Lower lobe of right lung (tissue), 2 donors: ENCODE data around the gene NME1. TPM values are rescaled to one million over a fixed set of nuclear protein-coding genes. Genes with fewer than 3 reads are reported as not detected.

ENCODE experiments used
- ATAC-seq, 2 donors: fragments of 200-7000 bp; cut with Tn5 transposase; one replicate each; pipeline ENCODE4 v1.9.1; 2020 to 2022; ENCODE audit warnings: mild to moderate bottlenecking in 2 of 2, moderate library complexity in 2 of 2
- DNase-seq: peaks from one replicate; pipeline ENCODE4 v3.0.0-alpha.2; 2020
- H3K27ac ChIP-seq: fragments of 200-600 bp; one replicate; pipeline ENCODE4 v1.8.0; 2022
- H3K27me3 ChIP-seq: fragments of 200-600 bp; one replicate; pipeline ENCODE4 v1.8.0; 2022; ENCODE audit warnings: low read depth
- H3K36me3 ChIP-seq: fragments of 200-600 bp; one replicate; pipeline ENCODE4 v1.8.0; 2022; ENCODE audit warnings: mild to moderate bottlenecking
- H3K4me1 ChIP-seq: fragments of 200-600 bp; one replicate; pipeline ENCODE4 v1.8.0; 2022
- H3K4me3 ChIP-seq: fragments of 200-600 bp; one replicate; pipeline ENCODE4 v1.8.0; 2022; ENCODE audit warnings: mild to moderate bottlenecking
- H3K9me3 ChIP-seq: fragments of 200-600 bp; one replicate; pipeline ENCODE4 v1.8.0; 2022
- intact Hi-C: fragments of 100-400 bp; cut with DNase I; formaldehyde crosslinking; loops from one replicate; pipeline ENCODE4 v1.11.0; 2022
- total RNA-seq: library from RNA; stranded (reverse); fragmentation: NEBNext Ultra II Directional; extraction: Animal tissue kit (Norgen Biotek cat#: 25700); gene quantifications from one replicate; pipeline ENCODE4 v1.2.1, GENCODE V29; 2021
- TF ChIP-seq, protein P1 (sequence below): fragments of 200-600 bp; IDR thresholded peaks from one replicate; pipeline ENCODE4 v1.8.0; 2022; ENCODE audit warnings: antibody characterized with exemption, mild to moderate bottlenecking
- donor health status: DM: no; HTN: yes; CAD: no; lungs with severe emphysema.

The NME1 gene
- total RNA-seq, 1 donor from 2014 or later: 24.0 TPM

DNA sequence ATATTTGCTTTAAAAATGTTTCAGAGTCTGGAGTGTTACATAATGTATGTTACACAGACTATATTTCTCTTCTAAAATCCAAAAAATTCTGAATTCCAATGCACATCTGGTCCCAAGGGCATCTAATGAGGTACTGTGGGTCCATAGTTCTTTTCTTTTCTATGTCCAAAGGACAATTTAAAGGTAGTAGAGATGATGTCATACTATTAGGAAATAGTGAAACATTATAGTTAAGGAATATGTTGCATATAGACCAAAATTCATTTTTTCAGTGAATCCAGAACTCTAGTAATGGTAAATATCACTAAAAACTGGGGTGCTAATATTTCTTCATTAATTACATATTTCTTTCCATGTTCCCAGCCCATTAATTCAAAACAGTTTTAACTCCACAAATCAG lies 35.8 kb downstream of the NME1 start:
- H3K4me1 ChIP-seq: no peaks in the 10 kb centered on the region
- H3K4me3 ChIP-seq: no peak overlapping the region
- TF ChIP-seq, protein P1, sequence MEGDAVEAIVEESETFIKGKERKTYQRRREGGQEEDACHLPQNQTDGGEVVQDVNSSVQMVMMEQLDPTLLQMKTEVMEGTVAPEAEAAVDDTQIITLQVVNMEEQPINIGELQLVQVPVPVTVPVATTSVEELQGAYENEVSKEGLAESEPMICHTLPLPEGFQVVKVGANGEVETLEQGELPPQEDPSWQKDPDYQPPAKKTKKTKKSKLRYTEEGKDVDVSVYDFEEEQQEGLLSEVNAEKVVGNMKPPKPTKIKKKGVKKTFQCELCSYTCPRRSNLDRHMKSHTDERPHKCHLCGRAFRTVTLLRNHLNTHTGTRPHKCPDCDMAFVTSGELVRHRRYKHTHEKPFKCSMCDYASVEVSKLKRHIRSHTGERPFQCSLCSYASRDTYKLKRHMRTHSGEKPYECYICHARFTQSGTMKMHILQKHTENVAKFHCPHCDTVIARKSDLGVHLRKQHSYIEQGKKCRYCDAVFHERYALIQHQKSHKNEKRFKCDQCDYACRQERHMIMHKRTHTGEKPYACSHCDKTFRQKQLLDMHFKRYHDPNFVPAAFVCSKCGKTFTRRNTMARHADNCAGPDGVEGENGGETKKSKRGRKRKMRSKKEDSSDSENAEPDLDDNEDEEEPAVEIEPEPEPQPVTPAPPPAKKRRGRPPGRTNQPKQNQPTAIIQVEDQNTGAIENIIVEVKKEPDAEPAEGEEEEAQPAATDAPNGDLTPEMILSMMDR: no peak
- peaks cover 94% of the 10 kb centered on the region for H3K36me3 ChIP-seq
- intact Hi-C loops: no loop called here
- no peaks in the 10 kb centered on the region for H3K9me3 ChIP-seq
- DNase-seq (no peak), ATAC-seq (no peak)
- no peak overlapping the region for H3K27ac ChIP-seq
- H3K27me3 ChIP-seq: no peaks in the 10 kb centered on the region

GRCh38 chr17:51189628-51190027 lies 36.3 kb downstream of the NME1 start:
- DNase-seq (no peak), ATAC-seq (no peak)
- TF ChIP-seq, protein P1: no peak
- Histone ChIP-seq H3K4me1 (no peaks in the 10 kb centered on the region), H3K36me3 (peaks cover 94% of the 10 kb centered on the region), H3K27ac (no peak overlapping the region), H3K4me3 (no peak overlapping the region), H3K9me3 (no peaks in the 10 kb centered on the region), H3K27me3 (no peaks in the 10 kb centered on the region)
- intact Hi-C loops: no loop called here

DNA sequence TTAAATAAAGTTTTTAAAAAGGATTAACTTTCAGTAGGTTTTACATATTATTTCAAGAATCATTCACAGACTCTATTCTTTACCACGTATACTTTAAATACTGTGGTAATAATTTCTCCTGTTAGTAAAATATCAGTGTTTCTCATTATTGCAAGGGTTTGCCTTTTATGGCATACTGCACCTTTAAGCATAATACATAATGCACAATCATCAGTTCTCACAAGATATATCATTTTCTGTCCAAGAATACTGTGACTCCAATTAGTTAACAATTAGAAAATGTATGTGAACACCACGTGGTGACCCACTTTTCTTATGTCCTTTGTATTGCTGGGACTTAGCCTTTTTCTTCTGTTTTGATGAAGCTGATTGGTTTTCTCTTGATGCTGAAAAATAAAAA lies 38.5 kb downstream of the NME1 start:
- Histone ChIP-seq H3K27ac (no peak overlapping the region), H3K9me3 (no peaks in the 10 kb centered on the region), H3K27me3 (no peaks in the 10 kb centered on the region), H3K36me3 (peaks cover 92% of the 10 kb centered on the region), H3K4me3 (no peak overlapping the region), H3K4me1 (no peaks in the 10 kb centered on the region)
- ATAC-seq (no peak), DNase-seq (no peak)
- TF ChIP-seq, protein P1: no peak
- intact Hi-C loops: no loop called here

GRCh38 chr17:51197754-51198153 lies 44.4 kb downstream of the NME1 start:
- no peak for ATAC-seq
- DNase-seq: no peak
- no peaks in the 10 kb centered on the region for H3K27me3 ChIP-seq
- H3K9me3 ChIP-seq: no peaks in the 10 kb centered on the region
- peaks cover 93% of the 10 kb centered on the region for H3K36me3 ChIP-seq
- intact Hi-C loops: no loop called here
- H3K27ac ChIP-seq: no peak overlapping the region
- TF ChIP-seq, protein P1: no peak
- no peak overlapping the region for H3K4me3 ChIP-seq
- H3K4me1 ChIP-seq: no peaks in the 10 kb centered on the region

DNA sequence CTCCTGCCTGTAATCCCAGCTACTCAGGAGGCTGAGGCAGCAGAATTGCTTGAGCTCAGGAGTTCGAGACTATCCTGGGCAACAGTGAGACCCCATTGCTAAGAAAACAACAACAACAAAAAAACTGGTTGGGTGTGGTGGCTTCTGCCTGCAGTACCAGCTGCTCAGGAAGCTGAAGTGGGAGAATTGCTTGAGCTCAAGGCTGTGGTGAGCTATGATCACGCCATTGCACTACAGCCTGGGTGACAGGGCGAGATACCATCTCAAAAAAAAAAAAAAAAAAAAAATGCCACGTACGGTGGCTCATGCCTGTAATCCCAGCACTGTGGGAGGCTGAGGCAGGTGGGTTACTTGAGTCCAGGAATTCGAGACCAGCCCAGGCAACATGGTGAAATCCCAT lies 46.9 kb downstream of the NME1 start:
- Histone ChIP-seq H3K4me3 (no peak overlapping the region), H3K27me3 (no peaks in the 10 kb centered on the region), H3K4me1 (no peaks in the 10 kb centered on the region), H3K36me3 (peaks cover 93% of the 10 kb centered on the region), H3K27ac (no peak overlapping the region), H3K9me3 (no peaks in the 10 kb centered on the region)
- TF ChIP-seq, protein P1: no peak
- no peak for DNase-seq
- no peak for ATAC-seq
- intact Hi-C loops: no loop called here

DNA sequence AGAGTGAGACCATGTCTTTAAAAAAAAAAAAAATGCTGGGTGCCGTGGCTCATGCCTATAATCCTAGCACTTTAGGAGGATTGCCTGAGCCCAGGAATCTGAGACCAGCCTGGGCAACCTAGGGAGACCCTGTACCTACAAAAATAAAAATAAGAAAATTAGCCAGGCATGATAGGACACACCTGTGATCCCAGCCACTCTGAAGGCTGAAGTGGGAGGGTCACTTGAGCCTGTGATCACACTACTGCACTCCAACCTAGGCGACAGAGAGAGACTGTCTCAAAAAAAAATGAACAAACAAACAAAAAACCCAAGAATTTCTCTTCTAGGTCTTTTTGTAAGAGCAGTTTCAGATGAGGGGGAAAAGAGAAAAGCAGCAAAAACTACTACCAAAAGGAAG lies 47.5 kb downstream of the NME1 start:
- intact Hi-C loops: no loop called here
- no peak for ATAC-seq

More for the DNA sequence above, 47.5 kb downstream of the NME1 start:
- no peaks in the 10 kb centered on the region for H3K4me1 ChIP-seq
- TF ChIP-seq, protein P1: no peak
- H3K4me3 ChIP-seq: no peak overlapping the region
- DNase-seq: no peak
- no peaks in the 10 kb centered on the region for H3K27me3 ChIP-seq
- H3K36me3 ChIP-seq: peaks cover 93% of the 10 kb centered on the region
- no peak overlapping the region for H3K27ac ChIP-seq
- H3K9me3 ChIP-seq: no peaks in the 10 kb centered on the region
